Naive thymus-derived CD4-positive, alpha-beta T cell (primary cell): ENCODE results near the gene ITGA3. TPM values are rescaled to one million over a fixed set of nuclear protein-coding genes. Genes with fewer than 3 reads are reported as not detected.

ENCODE experiments used
- ATAC-seq: fragments of 150-1000 bp; cut with Tn5 transposase; 2 replicates; pipeline ENCODE4 v1.10.0; 2021; ENCODE audit warnings: mild to moderate bottlenecking, moderate library complexity
- CTCF ChIA-PET: fragments of 350-600 bp; sonication (Branson Sonifier 250); formaldehyde crosslinking; loops from one replicate; lab custom pipeline; 2021; ENCODE audit warnings: antibody characterized with exemption; lab: Charles Lee
- POLR2A ChIA-PET: fragments of 350-600 bp; sonication (Branson Sonifier 250); formaldehyde crosslinking; loops from one replicate; lab custom pipeline; 2021; ENCODE audit warnings: antibody characterized with exemption, inconsistent platforms; lab: Charles Lee
- DNase-seq, 9 donors: peaks; one replicate each; pipeline versions ENCODE4 v3.0.0 to v3.0.0-alpha.2; 2020 to 2022; ENCODE audit warnings: mixed read lengths in 1 of 9
- H3K27ac ChIP-seq: one replicate; pipeline ENCODE4 v1.7.0; 2013; ENCODE audit warnings: mild to moderate bottlenecking, low read depth, low read length, moderate library complexity
- H3K27me3 ChIP-seq, 2 donors: one replicate each; pipeline ENCODE4 v1.7.0; 2013; ENCODE audit warnings: low read length in 2 of 2, mild to moderate bottlenecking in 2 of 2, moderate library complexity in 2 of 2; ENCODE audit not compliant: control insufficient read depth in 2 of 2, insufficient read depth in 2 of 2
- H3K36me3 ChIP-seq, 3 experiments: 1 replicate in 2 of 3; 2 replicates in 1 of 3; pipeline ENCODE4 v1.7.0; 2013; ENCODE audit warnings: low read length in 3 of 3, mild to moderate bottlenecking in 3 of 3, moderate library complexity in 1 of 3; ENCODE audit not compliant: insufficient read depth in 3 of 3, control insufficient read depth in 2 of 3
- H3K4me1 ChIP-seq, 2 donors: one replicate each; pipeline ENCODE4 v1.7.0; 2013; ENCODE audit warnings: low read length in 2 of 2, mild to moderate bottlenecking in 2 of 2, moderate library complexity in 1 of 2; ENCODE audit not compliant: control insufficient read depth in 2 of 2, insufficient read depth in 2 of 2
- H3K4me3 ChIP-seq: 2 replicates; pipeline ENCODE4 v1.7.0; 2013; ENCODE audit warnings: mild to moderate bottlenecking, low read length
- H3K9me3 ChIP-seq, 3 experiments: 1 replicate in 2 of 3; 2 replicates in 1 of 3; pipeline ENCODE4 v1.7.0; 2013; ENCODE audit warnings: low read length in 3 of 3; ENCODE audit not compliant: control insufficient read depth in 2 of 3
- H3K27ac Mint-ChIP-seq, 9 donors: one replicate each; pipeline ENCODE4 v1.8.0; 2020 to 2022; ENCODE audit warnings: mixed read lengths in 9 of 9, mild to moderate bottlenecking in 8 of 9, moderate library complexity in 5 of 9, inconsistent platforms in 2 of 9
- H3K27me3 Mint-ChIP-seq, 5 donors: one replicate each; pipeline ENCODE4 v1.8.0; 2021 to 2022; ENCODE audit warnings: mixed read lengths in 5 of 5, mild to moderate bottlenecking in 1 of 5
- H3K36me3 Mint-ChIP-seq, 5 donors: one replicate each; pipeline ENCODE4 v1.8.0; 2020 to 2022; ENCODE audit warnings: mixed read lengths in 5 of 5, mild to moderate bottlenecking in 3 of 5, inconsistent platforms in 1 of 5
- H3K4me1 Mint-ChIP-seq, 7 donors: one replicate each; pipeline ENCODE4 v1.8.0; 2020 to 2022; ENCODE audit warnings: mixed read lengths in 7 of 7, mild to moderate bottlenecking in 3 of 7, inconsistent platforms in 1 of 7
- H3K4me3 Mint-ChIP-seq, 10 donors: one replicate each; pipeline ENCODE4 v1.8.0; 2020 to 2022; ENCODE audit warnings: mild to moderate bottlenecking in 10 of 10, mixed read lengths in 10 of 10, moderate library complexity in 6 of 10, inconsistent platforms in 2 of 10
- H3K9me3 Mint-ChIP-seq, 11 donors: one replicate each; pipeline ENCODE4 v1.8.0; 2020 to 2022; ENCODE audit warnings: mixed read lengths in 11 of 11, mild to moderate bottlenecking in 4 of 11, inconsistent platforms in 1 of 11, moderate library complexity in 1 of 11
- intact Hi-C, 2 donors: fragments of 100-400 bp; cut with micrococcal nuclease; formaldehyde crosslinking; loops; one replicate each; pipeline ENCODE4 v1.15.1; 2023
- polyA plus RNA-seq, 2 donors: library from polyadenylated mRNA; unstranded; fragments of 300-500 nt; fragmentation: Illumina TruSeq; gene quantifications; one replicate each; pipeline ENCODE4 v1.2.3, GENCODE V29; 2021
- total RNA-seq, 6 experiments: library from RNA in 5 of 6; stranded (reverse) in 5 of 6; gene quantifications; 1 replicate in 5 of 6; 2 replicates in 1 of 6; pipeline ENCODE4 v1.2.3 and lab custom pipeline; 2021 to 2026

Gene ITGA3
- total and polyA plus RNA-seq, 7 experiments from 2014 or later = 1.4 to 14.6 (median 5.4) TPM

DNA sequence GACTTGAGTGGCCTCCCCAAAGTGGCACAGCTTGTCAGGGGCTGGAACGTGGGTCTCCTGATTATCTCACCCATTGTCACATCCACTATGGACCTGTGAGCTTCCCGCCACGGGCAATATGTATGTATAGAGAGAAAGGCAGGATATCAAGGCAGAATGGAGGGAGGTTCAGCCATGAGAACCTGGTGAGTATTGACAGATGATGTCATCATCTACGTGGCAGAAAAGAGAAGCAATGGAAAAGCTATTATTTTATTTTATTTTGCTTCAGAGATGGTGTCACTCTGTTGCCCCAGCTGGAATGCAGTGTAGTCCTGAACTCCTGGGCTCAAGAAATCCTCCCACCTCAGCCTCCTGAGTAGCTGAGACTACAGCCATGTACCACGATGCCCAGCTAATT is 25.8 kb downstream of the ITGA3 start:
- ChIA-PET POLR2A (no interaction called here), CTCF (interaction anchor here (1.1 kb wide), 1 partner anchor 13 kb away, joined by 6 read pairs; no protein-coding TSS in a partner anchor)
- peaks cover 0 to 3% (median 0%) of the 10 kb centered on the region in 11 donors for H3K9me3 Mint-ChIP-seq
- H3K9me3 ChIP-seq = no peaks in the 10 kb centered on the region
- no peaks in the 10 kb centered on the region for H3K27me3 Mint-ChIP-seq
- H3K36me3 Mint-ChIP-seq = peaks cover 0 to 24% (median 3%) of the 10 kb centered on the region in 5 donors
- H3K27ac ChIP-seq = no peak overlapping the region
- no peaks in the 10 kb centered on the region for H3K27me3 ChIP-seq
- peaks cover 0 to 13% (median 0%) of the 10 kb centered on the region in 3 experiments for H3K36me3 ChIP-seq
- H3K27ac Mint-ChIP-seq = no peak overlapping the region
- no peak overlapping the region for H3K4me3 ChIP-seq
- DNase-seq (no peak), ATAC-seq (no peak)
- no peaks in the 10 kb centered on the region for H3K4me1 ChIP-seq
- H3K4me3 Mint-ChIP-seq = no peak overlapping the region
- intact Hi-C loops = no loop called here
- no peaks in the 10 kb centered on the region for H3K4me1 Mint-ChIP-seq

DNA sequence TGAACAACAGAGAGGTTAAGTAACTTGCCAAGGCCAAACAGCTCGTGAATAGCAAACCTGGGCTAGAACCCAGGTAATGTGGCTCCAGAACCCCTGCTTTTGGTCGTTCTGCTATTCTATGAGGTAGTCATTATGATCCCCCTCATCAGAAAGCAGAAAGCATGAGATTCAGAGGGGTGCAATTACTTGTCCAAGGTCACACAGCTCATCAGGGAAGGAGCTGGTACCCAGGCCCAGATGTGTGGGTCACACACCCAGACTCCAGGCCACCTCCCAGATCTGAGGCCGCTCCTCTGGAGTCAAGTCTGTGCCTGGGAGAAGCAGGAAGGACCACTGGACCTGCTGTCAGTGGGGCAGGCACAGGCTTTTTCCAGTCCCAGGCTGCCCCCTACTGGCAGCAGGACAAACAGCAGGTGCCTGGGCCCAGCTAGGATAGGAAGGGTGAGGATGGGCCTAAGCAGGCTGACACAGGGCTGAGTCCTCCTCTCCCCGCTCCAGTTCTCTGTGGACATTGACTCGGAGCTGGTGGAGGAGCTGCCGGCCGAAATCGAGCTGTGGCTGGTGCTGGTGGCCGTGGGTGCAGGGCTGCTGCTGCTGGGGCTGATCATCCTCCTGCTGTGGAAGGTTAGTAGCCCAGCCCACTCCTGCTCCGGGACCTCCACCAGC is 31.5 kb downstream of the ITGA3 start:
- H3K4me1 Mint-ChIP-seq = no peaks in the 10 kb centered on the region
- CTCF ChIA-PET = interaction anchor here (0.5 to 3.7 kb wide), 22 partner anchors 9 to 323 kb away, joined by 3 to 91 read pairs (median 4); partner anchors contain the start of genes FAM117A and PDK2
- POLR2A ChIA-PET = interaction anchor here (0.7 to 1.6 kb wide), 6 partner anchors 10 to 1026 kb away, joined by 3 to 7 read pairs (median 3); partner anchors contain the start of gene FAM117A

DNA sequence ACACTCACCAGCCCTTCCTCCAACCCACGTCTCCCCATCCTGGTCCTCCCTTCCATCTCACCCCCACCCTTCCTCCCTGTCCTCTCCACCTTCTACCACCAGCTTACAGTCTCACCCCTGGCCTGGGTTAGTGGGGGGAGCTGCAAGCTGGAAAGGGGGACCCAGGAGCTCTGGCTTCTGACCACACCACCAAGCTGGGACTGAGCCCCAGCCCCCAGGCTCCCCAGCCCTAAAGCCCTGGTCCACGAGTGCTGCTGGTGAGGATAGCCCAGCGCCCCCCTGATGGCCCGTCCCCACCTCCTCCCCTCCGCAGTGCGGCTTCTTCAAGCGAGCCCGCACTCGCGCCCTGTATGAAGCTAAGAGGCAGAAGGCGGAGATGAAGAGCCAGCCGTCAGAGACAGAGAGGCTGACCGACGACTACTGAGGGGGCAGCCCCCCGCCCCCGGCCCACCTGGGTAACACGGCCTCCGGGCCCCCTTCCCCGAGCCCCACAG is 32.0 kb downstream of the ITGA3 start:
- no peak for DNase-seq
- H3K9me3 ChIP-seq = no peaks in the 10 kb centered on the region
- H3K36me3 Mint-ChIP-seq = no peaks in the 10 kb centered on the region
- no peaks in the 10 kb centered on the region for H3K4me1 ChIP-seq
- no peak overlapping the region for H3K4me3 ChIP-seq
- H3K4me3 Mint-ChIP-seq = no peak overlapping the region
- POLR2A ChIA-PET = interaction anchor here (1.1 to 1.6 kb wide), 4 partner anchors 20 to 324 kb away, joined by 3 to 7 read pairs (median 4); partner anchors contain the start of gene FAM117A
- H3K27me3 Mint-ChIP-seq = no peaks in the 10 kb centered on the region
- no peak overlapping the region for H3K27ac Mint-ChIP-seq
- CTCF ChIA-PET = interaction anchor here (0.5 to 3.7 kb wide), 17 partner anchors 9 to 271 kb away, joined by 3 to 91 read pairs (median 4); partner anchors contain the start of gene PDK2
- no peak for ATAC-seq
- peaks cover 0 to 2% (median 0%) of the 10 kb centered on the region in 11 donors for H3K9me3 Mint-ChIP-seq
- no peak overlapping the region for H3K27ac ChIP-seq
- no peaks in the 10 kb centered on the region for H3K27me3 ChIP-seq
- intact Hi-C loops = loop anchor here (1.0 to 2.0 kb wide), 3 partner anchors 31 to 61 kb away; partner anchors contain the start of gene ITGA3 (in 1 of the 2)
- H3K36me3 ChIP-seq = no peaks in the 10 kb centered on the region
- H3K4me1 Mint-ChIP-seq = no peaks in the 10 kb centered on the region

More for the DNA sequence above, 31.5 kb downstream of the ITGA3 start:
- Mint-ChIP-seq H3K27me3 (no peaks in the 10 kb centered on the region), H3K4me3 (no peak overlapping the region), H3K9me3 (peaks cover 0 to 2% (median 0%) of the 10 kb centered on the region in 11 donors), H3K36me3 (peaks cover 0 to 5% (median 0%) of the 10 kb centered on the region in 5 donors), H3K27ac (no peak overlapping the region)
- peak; percentile 94 for ATAC-seq
- Histone ChIP-seq H3K4me1 (no peaks in the 10 kb centered on the region), H3K4me3 (no peak overlapping the region), H3K27ac (no peak overlapping the region), H3K9me3 (no peaks in the 10 kb centered on the region), H3K36me3 (no peaks in the 10 kb centered on the region), H3K27me3 (no peaks in the 10 kb centered on the region)
- intact Hi-C loops = loop anchor here (1.0 to 2.0 kb wide), 3 partner anchors 31 to 60 kb away; partner anchors contain the start of gene ITGA3 (in 1 of the 2)
- DNase-seq = peak; percentile 45 to 82 (median 66)

DNA sequence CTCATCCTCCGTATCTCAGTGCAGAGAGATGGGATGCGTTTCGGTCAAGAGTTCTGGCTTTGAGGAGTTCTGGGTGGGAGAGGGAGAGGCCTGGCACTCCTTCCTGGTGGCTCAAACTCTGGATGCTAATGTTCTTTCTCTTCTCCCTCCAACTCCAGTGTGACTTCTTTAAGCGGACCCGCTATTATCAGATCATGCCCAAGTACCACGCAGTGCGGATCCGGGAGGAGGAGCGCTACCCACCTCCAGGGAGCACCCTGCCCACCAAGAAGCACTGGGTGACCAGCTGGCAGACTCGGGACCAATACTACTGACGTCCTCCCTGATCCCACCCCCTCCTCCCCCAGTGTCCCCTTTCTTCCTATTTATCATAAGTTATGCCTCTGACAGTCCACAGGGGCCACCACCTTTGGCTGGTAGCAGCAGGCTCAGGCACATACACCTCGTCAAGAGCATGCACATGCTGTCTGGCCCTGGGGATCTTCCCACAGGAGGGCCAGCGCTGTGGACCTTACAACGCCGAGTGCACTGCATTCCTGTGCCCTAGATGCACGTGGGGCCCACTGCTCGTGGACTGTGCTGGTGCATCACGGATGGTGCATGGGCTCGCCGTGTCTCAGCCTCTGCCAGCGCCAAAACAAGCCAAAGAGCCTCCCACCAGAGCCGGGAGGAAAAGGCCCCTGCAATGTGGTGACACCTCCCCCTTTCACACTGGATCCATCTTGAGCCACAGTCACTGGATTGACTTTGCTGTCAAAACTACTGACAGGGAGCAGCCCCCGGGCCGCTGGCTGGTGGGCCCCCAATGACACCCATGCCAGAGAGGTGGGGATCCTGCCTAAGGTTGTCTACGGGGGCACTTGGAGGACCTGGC is 33.3 kb downstream of the ITGA3 start:
- DNase-seq = no peak
- CTCF ChIA-PET = interaction anchor here (3.7 kb wide), 1 partner anchor 60 kb away, joined by 91 read pairs; no protein-coding TSS in a partner anchor
- Mint-ChIP-seq H3K27me3 (no peaks in the 10 kb centered on the region), H3K36me3 (no peaks in the 10 kb centered on the region), H3K4me1 (peaks cover 0 to 8% (median 2%) of the 10 kb centered on the region in 7 donors), H3K27ac (no peak overlapping the region), H3K9me3 (peaks cover 0 to 2% (median 0%) of the 10 kb centered on the region in 11 donors), H3K4me3 (no peak overlapping the region)
- Histone ChIP-seq H3K36me3 (no peaks in the 10 kb centered on the region), H3K27me3 (no peaks in the 10 kb centered on the region), H3K9me3 (no peaks in the 10 kb centered on the region), H3K4me3 (no peak overlapping the region), H3K27ac (no peak overlapping the region), H3K4me1 (no peaks in the 10 kb centered on the region)
- no peak for ATAC-seq
- intact Hi-C loops = no loop called here
- POLR2A ChIA-PET = no interaction called here

DNA sequence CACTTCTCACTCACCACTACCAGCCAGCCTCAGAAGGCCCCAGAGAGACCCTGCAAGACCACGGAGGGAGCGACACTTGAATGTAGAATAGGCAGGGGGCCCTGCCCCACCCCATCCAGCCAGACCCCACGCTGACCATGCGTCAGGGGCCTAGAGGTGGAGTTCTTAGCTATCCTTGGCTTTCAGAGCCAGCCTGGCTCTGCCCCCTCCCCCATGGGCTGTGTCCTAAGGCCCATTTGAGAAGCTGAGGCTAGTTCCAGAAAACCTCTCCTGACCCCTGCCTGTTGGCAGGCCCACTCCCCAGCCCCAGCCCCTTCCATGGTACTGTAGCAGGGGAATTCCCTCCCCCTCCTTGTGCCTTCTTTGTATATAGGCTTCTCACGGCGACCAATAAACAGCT is 34.2 kb downstream of the ITGA3 start:
- Histone ChIP-seq H3K27ac (no peak overlapping the region), H3K9me3 (no peaks in the 10 kb centered on the region), H3K36me3 (no peaks in the 10 kb centered on the region), H3K4me1 (no peaks in the 10 kb centered on the region), H3K27me3 (no peaks in the 10 kb centered on the region), H3K4me3 (no peak overlapping the region)
- POLR2A ChIA-PET = no interaction called here
- ATAC-seq = no peak
- Mint-ChIP-seq H3K4me1 (peaks cover 0 to 13% (median 7%) of the 10 kb centered on the region in 7 donors), H3K27ac (no peak overlapping the region), H3K9me3 (peaks cover 0 to 2% (median 0%) of the 10 kb centered on the region in 11 donors), H3K4me3 (no peak overlapping the region), H3K27me3 (no peaks in the 10 kb centered on the region), H3K36me3 (no peaks in the 10 kb centered on the region)
- no peak for DNase-seq
- intact Hi-C loops = loop anchor here in 1 of 2 donors (5.0 to 10.0 kb wide), 3 partner anchors 138 to 515 kb away; partner anchors contain the start of gene NXPH3
- CTCF ChIA-PET = interaction anchor here (5.0 kb wide), 1 partner anchor 62 kb away, joined by 57 read pairs; no protein-coding TSS in a partner anchor
